CD4-positive, alpha-beta memory T cell (primary cell): ENCODE data around the gene CAMTA1. TPM values are rescaled to one million over a fixed set of nuclear protein-coding genes. Genes with fewer than 3 reads are reported as not detected.

Experiments used
- CTCF ChIA-PET: fragments of 350-600 bp; sonication (Branson Sonifier 250); formaldehyde crosslinking; loops from one replicate; lab custom pipeline; 2021; ENCODE audit warnings: inconsistent platforms; ENCODE audit not compliant: partially characterized antibody; lab: Charles Lee
- POLR2A ChIA-PET: fragments of 350-600 bp; sonication (Branson Sonifier 250); formaldehyde crosslinking; loops from one replicate; lab custom pipeline; 2021; ENCODE audit not compliant: partially characterized antibody; lab: Charles Lee
- DNase-seq, 5 donors: peaks; one replicate each; pipeline versions ENCODE4 v3.0.0 to v3.0.0-alpha.2; 2020 to 2022; ENCODE audit warnings: mixed read lengths in 1 of 5
- H3K27ac ChIP-seq: one replicate; pipeline ENCODE4 v1.7.0; 2013; ENCODE audit warnings: low read depth, low read length
- H3K27me3 ChIP-seq: 2 replicates; pipeline ENCODE4 v1.7.0; 2013; ENCODE audit warnings: mild to moderate bottlenecking, low read length, moderate library complexity; ENCODE audit not compliant: insufficient read depth
- H3K36me3 ChIP-seq: 2 replicates; pipeline ENCODE4 v1.7.0; 2013; ENCODE audit warnings: mild to moderate bottlenecking, low read length, moderate library complexity; ENCODE audit not compliant: insufficient read depth
- H3K4me1 ChIP-seq: 2 replicates; pipeline ENCODE4 v1.7.0; 2013; ENCODE audit warnings: mild to moderate bottlenecking, low read length, moderate library complexity; ENCODE audit not compliant: insufficient read depth
- H3K4me3 ChIP-seq, 2 donors: one replicate each; pipeline ENCODE4 v1.7.0; 2013; ENCODE audit warnings: low read length in 2 of 2, mild to moderate bottlenecking in 1 of 2
- H3K9me3 ChIP-seq, 2 donors: one replicate each; pipeline ENCODE4 v1.7.0; 2013; ENCODE audit warnings: low read length in 2 of 2, control low read depth in 1 of 2; ENCODE audit not compliant: control insufficient read depth in 1 of 2
- H3K27ac Mint-ChIP-seq, 7 donors: one replicate each; pipeline ENCODE4 v1.8.0; 2020 to 2021; ENCODE audit warnings: mixed read lengths in 7 of 7, mild to moderate bottlenecking in 6 of 7, inconsistent platforms in 3 of 7, moderate library complexity in 3 of 7
- H3K27me3 Mint-ChIP-seq, 2 donors: one replicate each; pipeline ENCODE4 v1.8.0; 2020 to 2021; ENCODE audit warnings: mixed read lengths in 2 of 2
- H3K36me3 Mint-ChIP-seq, 2 donors: one replicate each; pipeline ENCODE4 v1.8.0; 2020 to 2021; ENCODE audit warnings: mixed read lengths in 2 of 2, inconsistent platforms in 1 of 2, mild to moderate bottlenecking in 1 of 2
- H3K4me1 Mint-ChIP-seq, 4 donors: one replicate each; pipeline ENCODE4 v1.8.0; 2020 to 2021; ENCODE audit warnings: mixed read lengths in 4 of 4, mild to moderate bottlenecking in 1 of 4
- H3K4me3 Mint-ChIP-seq, 8 donors: one replicate each; pipeline ENCODE4 v1.8.0; 2020 to 2021; ENCODE audit warnings: mixed read lengths in 8 of 8, mild to moderate bottlenecking in 7 of 8, moderate library complexity in 6 of 8, inconsistent platforms in 3 of 8
- H3K9me3 Mint-ChIP-seq, 8 donors: one replicate each; pipeline ENCODE4 v1.8.0; 2020 to 2021; ENCODE audit warnings: mixed read lengths in 8 of 8, mild to moderate bottlenecking in 5 of 8, inconsistent platforms in 3 of 8, moderate library complexity in 1 of 8
- intact Hi-C: fragments of 100-400 bp; cut with micrococcal nuclease; formaldehyde crosslinking; loops from one replicate; pipeline ENCODE4 v1.15.1; 2023
- polyA plus RNA-seq, 2 donors: library from polyadenylated mRNA; unstranded; fragments of 300-500 nt; fragmentation: Illumina TruSeq; gene quantifications; one replicate each; pipeline ENCODE4 v1.2.3, GENCODE V29; 2021
- total RNA-seq, 2 experiments: library from RNA; stranded (reverse); gene quantifications; one replicate each; pipeline ENCODE4 v1.2.3, GENCODE V29; 2021

The CAMTA1 gene
- total and polyA plus RNA-seq, 4 experiments from 2014 or later = 39.1 to 118 (median 59.9) TPM

DNA sequence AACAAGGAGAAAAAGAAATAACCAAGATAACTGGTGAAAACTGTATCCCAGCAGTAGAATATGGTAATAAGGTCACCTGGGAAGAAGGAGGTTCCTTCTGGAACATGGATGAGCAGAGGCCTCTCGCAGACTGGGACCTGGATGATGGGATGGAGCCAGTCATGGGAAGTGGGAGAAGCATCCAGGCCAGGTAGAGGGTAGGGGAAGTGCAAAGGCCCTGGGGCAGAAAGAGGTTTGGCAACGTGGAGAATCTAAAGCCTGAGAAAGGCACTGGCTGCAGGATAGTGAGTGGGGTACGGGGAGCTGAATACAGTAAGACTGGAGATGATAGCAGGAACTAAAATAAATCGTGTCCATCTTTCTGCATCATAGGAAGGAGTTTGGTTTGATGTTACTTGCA lies 889.7 kb downstream of the CAMTA1 start:
- H3K27me3 ChIP-seq = no peaks in the 10 kb centered on the region
- no peak for DNase-seq
- Mint-ChIP-seq H3K4me1 (peaks cover 0 to 6% (median 3%) of the 10 kb centered on the region in 4 donors), H3K36me3 (no peaks in the 10 kb centered on the region), H3K27ac (no peak overlapping the region), H3K27me3 (no peaks in the 10 kb centered on the region), H3K4me3 (no peak overlapping the region), H3K9me3 (no peaks in the 10 kb centered on the region)
- H3K4me1 ChIP-seq = peaks cover 11% of the 10 kb centered on the region
- ChIA-PET POLR2A (no interaction called here), CTCF (interaction anchor here (0.5 to 13.8 kb wide), 3 partner anchors 9 to 250 kb away, joined by 3 to 468 read pairs (median 3); no protein-coding TSS in a partner anchor)
- no peaks in the 10 kb centered on the region for H3K36me3 ChIP-seq
- H3K4me3 ChIP-seq = no peak overlapping the region
- intact Hi-C loops = no loop called here
- no peak overlapping the region for H3K27ac ChIP-seq
- H3K9me3 ChIP-seq = no peaks in the 10 kb centered on the region

DNA sequence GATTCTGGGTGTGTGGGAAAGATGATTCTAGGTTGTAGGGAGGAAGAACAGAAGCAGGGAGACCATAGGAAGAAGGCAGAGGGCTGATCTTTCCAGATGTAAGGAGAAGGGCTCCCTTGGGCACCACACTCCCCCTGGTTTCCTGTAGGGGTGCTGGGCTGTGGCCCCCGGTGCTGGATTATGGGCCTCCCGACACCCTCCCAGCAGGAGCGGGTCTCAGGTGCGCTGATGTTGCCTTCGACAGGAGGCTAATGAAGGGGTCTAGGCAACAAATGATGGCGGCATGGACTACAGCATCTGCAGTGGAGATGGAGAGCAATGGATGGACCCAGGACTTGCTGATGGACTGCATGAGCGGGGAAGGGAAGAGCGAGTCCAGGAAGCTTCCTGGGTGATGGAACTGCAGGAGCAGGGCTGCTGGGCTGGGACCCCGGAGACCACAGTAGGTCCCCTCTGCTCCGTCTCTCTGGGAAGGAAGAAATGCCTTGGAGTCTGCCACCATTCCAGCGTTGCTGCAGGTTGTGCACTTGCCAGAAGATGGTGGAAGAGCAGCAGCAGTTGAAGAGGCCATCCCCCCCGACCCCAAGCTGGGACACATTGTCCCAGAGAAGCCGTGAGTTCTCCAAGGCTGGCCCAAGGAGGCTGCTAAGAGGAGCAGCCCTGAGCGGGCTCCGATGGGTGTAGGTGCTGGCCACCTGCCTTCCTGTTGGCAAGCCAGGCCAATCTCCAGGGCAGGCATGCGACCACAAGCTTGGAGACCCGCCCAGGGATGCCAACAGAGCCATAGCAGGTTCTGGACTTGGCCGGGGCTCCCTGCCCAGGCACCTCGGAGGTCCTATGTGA lies 890.4 kb downstream of the CAMTA1 start:
- ChIA-PET POLR2A (no interaction called here), CTCF (interaction anchor here (0.5 to 13.8 kb wide), 4 partner anchors 10 to 249 kb away, joined by 3 to 468 read pairs (median 8); no protein-coding TSS in a partner anchor)
- no peaks in the 10 kb centered on the region for H3K9me3 Mint-ChIP-seq
- peaks cover 0 to 4% (median 0%) of the 10 kb centered on the region in 4 donors for H3K4me1 Mint-ChIP-seq
- Histone ChIP-seq H3K4me1 (peaks cover 10% of the 10 kb centered on the region), H3K36me3 (no peaks in the 10 kb centered on the region), H3K4me3 (no peak overlapping the region), H3K27ac (no peak overlapping the region), H3K27me3 (no peaks in the 10 kb centered on the region), H3K9me3 (no peaks in the 10 kb centered on the region)
- no peaks in the 10 kb centered on the region for H3K27me3 Mint-ChIP-seq
- intact Hi-C loops = no loop called here
- H3K4me3 Mint-ChIP-seq = no peak overlapping the region
- DNase-seq = no peak
- H3K36me3 Mint-ChIP-seq = no peaks in the 10 kb centered on the region
- H3K27ac Mint-ChIP-seq = no peak overlapping the region

DNA sequence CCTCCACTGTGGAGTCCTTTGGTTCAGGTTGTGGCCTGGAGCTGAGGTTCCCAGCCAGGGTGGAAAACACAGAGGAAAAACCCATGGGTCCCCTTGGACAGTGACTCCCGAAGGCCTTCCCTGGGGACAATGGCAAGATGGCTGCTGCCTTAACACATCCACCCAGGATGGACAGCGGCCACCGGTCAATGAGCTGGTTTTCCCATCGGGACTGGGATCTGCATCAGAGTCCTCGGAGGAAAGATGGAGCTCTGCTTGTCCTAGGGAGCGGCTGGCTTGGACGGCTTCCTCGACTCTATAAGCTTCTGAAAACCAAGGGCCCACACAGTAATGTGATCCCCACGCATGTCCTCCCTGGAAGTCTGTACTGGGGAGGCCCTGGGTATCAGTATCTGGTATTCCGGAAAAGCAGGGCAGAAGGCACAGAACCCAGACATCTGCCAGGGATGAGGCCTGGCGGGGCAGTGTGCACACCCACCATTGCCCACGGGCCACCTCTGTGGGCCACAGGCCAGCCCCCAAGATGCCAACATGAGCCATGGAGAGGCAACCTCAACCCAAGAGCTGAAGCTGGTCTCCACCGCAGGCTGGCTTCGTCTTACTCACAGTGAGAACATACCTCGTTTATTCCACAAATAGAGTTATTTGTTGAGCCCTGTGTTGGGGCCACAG lies 891.2 kb downstream of the CAMTA1 start:
- POLR2A ChIA-PET = no interaction called here
- no peaks in the 10 kb centered on the region for H3K36me3 ChIP-seq
- no peak overlapping the region for H3K4me3 ChIP-seq
- H3K27ac ChIP-seq = no peak overlapping the region
- peaks cover 0 to 5% (median 0%) of the 10 kb centered on the region in 4 donors for H3K4me1 Mint-ChIP-seq
- CTCF ChIA-PET = interaction anchor here (1.5 to 4.3 kb wide), 2 partner anchors 8 to 76 kb away, joined by 13 to 33 read pairs; no protein-coding TSS in a partner anchor
- peaks cover 13% of the 10 kb centered on the region for H3K4me1 ChIP-seq
- peak overlapping the region in 1 of 7 donors; percentile 3 for H3K27ac Mint-ChIP-seq
- H3K9me3 Mint-ChIP-seq = no peaks in the 10 kb centered on the region
- no peaks in the 10 kb centered on the region for H3K9me3 ChIP-seq
- H3K36me3 Mint-ChIP-seq = no peaks in the 10 kb centered on the region
- DNase-seq = no peak
- no peaks in the 10 kb centered on the region for H3K27me3 Mint-ChIP-seq
- H3K27me3 ChIP-seq = no peaks in the 10 kb centered on the region
- intact Hi-C loops = no loop called here
- peak overlapping the region in 1 of 8 donors; percentile 46 for H3K4me3 Mint-ChIP-seq

DNA sequence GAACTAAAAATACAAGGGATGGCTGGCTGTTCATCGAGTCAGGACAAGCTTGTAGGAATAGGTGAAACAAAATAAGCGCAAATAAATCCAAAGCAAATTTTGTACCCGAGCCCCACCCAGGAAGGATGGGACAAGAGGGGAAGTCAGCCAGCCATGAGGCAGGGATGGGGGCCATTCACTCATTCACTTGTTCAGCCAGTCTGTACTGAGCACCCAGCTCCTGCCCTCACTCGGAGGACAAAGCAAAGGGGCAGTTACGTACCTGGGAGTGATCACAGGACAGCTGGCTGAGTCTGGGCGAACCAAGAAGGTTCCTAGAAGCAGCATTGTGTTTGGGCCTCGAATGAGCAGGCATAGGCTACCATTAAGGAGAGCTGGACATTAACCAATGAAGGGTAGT lies 891.9 kb downstream of the CAMTA1 start:
- ChIA-PET POLR2A (no interaction called here), CTCF (interaction anchor here (1.5 to 4.3 kb wide), 2 partner anchors 9 to 75 kb away, joined by 13 to 33 read pairs; no protein-coding TSS in a partner anchor)
- no peaks in the 10 kb centered on the region for H3K9me3 ChIP-seq
- H3K27me3 ChIP-seq = no peaks in the 10 kb centered on the region
- Mint-ChIP-seq H3K9me3 (no peaks in the 10 kb centered on the region), H3K27me3 (no peaks in the 10 kb centered on the region), H3K27ac (no peak overlapping the region), H3K36me3 (no peaks in the 10 kb centered on the region), H3K4me3 (no peak overlapping the region), H3K4me1 (peaks cover 0 to 5% (median 0%) of the 10 kb centered on the region in 4 donors)
- no peaks in the 10 kb centered on the region for H3K36me3 ChIP-seq
- DNase-seq = no peak
- peaks cover 13% of the 10 kb centered on the region for H3K4me1 ChIP-seq
- intact Hi-C loops = no loop called here
- H3K27ac ChIP-seq = no peak overlapping the region
- H3K4me3 ChIP-seq = no peak overlapping the region

DNA sequence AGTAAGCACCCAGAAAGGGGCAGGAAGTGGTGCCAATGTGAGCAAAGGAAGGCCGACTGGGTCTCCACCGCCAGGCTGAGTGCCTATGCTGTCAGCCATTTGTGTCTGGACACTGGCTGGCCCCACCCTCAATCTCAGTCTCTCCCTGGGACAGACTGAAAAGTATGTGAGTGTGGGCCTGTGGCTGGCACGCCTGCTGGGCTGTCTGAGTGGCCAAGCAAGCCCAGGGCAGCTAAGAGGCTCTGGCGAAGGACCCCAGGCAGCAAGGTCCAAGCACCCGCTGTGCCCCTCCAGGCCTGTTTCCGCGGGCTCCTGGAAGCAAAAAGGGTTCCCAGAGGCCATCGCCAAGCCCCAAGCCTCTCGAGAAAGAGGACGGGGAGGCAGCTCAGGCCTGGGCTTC lies 892.6 kb downstream of the CAMTA1 start:
- Mint-ChIP-seq H3K4me3 (no peak overlapping the region), H3K4me1 (peaks cover 0 to 4% (median 0%) of the 10 kb centered on the region in 4 donors), H3K9me3 (no peaks in the 10 kb centered on the region), H3K27me3 (no peaks in the 10 kb centered on the region), H3K27ac (no peak overlapping the region), H3K36me3 (no peaks in the 10 kb centered on the region)
- peaks cover 13% of the 10 kb centered on the region for H3K4me1 ChIP-seq
- H3K27ac ChIP-seq = no peak overlapping the region
- H3K4me3 ChIP-seq = no peak overlapping the region
- intact Hi-C loops = no loop called here
- H3K36me3 ChIP-seq = no peaks in the 10 kb centered on the region
- ChIA-PET POLR2A (no interaction called here), CTCF (interaction anchor here (1.2 to 4.3 kb wide), 3 partner anchors 9 to 75 kb away, joined by 3 to 33 read pairs (median 4); no protein-coding TSS in a partner anchor)
- no peak for DNase-seq
- H3K9me3 ChIP-seq = no peaks in the 10 kb centered on the region
- H3K27me3 ChIP-seq = no peaks in the 10 kb centered on the region

DNA sequence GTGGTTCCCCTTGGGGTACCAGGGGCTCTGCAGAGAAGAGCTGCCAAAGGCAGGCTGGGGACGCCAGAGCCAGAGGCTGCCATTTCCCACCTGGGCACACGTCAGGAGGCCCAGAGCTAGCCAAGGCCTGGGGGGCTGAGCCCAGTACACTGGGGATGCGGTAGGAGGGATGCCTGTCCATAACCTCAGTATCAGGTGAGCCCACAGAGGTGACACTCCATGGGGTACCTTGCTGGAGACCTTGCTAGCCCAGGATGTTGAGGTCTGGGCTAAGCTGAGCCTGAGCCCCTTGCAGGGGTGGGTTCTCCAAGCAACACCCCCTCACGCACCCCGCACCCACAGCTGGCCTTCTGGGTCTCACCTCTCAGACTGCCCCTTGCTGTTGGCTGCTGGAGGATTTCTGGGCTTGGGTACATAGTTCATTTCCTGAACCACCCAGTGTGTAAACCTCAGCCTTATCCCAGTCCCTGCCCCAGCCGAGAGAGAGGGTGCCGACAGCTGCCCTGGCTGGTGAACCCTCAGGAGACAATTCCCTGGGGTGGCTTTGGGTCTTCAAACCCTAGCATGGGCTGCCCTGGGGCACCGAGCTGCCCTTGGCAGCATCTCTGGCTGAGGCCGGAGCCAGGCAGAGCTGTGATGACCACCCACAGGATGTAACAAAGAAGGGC lies 893.4 kb downstream of the CAMTA1 start:
- H3K36me3 Mint-ChIP-seq = no peaks in the 10 kb centered on the region
- no peak for DNase-seq
- H3K27ac ChIP-seq = no peak overlapping the region
- H3K4me1 ChIP-seq = peaks cover 9% of the 10 kb centered on the region
- H3K9me3 ChIP-seq = no peaks in the 10 kb centered on the region
- no peaks in the 10 kb centered on the region for H3K27me3 ChIP-seq
- no peaks in the 10 kb centered on the region for H3K27me3 Mint-ChIP-seq
- ChIA-PET POLR2A (interaction anchor here (0.7 to 1.7 kb wide), 3 partner anchors 9 to 24 kb away, joined by 3 to 6 read pairs (median 4); no protein-coding TSS in a partner anchor), CTCF (interaction anchor here (1.0 to 4.3 kb wide), 4 partner anchors 10 to 74 kb away, joined by 3 to 33 read pairs (median 4); no protein-coding TSS in a partner anchor)
- peaks cover 0 to 1% (median 0%) of the 10 kb centered on the region in 4 donors for H3K4me1 Mint-ChIP-seq
- H3K36me3 ChIP-seq = no peaks in the 10 kb centered on the region
- H3K4me3 Mint-ChIP-seq = peak overlapping the region in 5 of 8 donors; percentile 21 to 64 (median 41)
- no peak overlapping the region for H3K4me3 ChIP-seq
- intact Hi-C loops = no loop called here
- H3K9me3 Mint-ChIP-seq = no peaks in the 10 kb centered on the region
- no peak overlapping the region for H3K27ac Mint-ChIP-seq
